Left kidney (tissue), 2 donors: Measurements from ENCODE around the gene KCNQ1. TPM values are rescaled to one million over a fixed set of nuclear protein-coding genes. Genes with fewer than 3 reads are reported as not detected.

Experiments
- DNase-seq: peaks from one replicate; pipeline ENCODE4 v3.0.0-alpha.2; 2013
- polyA plus RNA-seq: library from polyadenylated mRNA; unstranded; fragments of 120-200 nt; gene quantifications from one replicate; pipeline ENCODE4 v1.2.1, GENCODE V29; 2013; ENCODE audit not compliant: insufficient read length

KCNQ1 gene
- polyA plus RNA-seq, 1 donor: 9.1 TPM

DNA sequence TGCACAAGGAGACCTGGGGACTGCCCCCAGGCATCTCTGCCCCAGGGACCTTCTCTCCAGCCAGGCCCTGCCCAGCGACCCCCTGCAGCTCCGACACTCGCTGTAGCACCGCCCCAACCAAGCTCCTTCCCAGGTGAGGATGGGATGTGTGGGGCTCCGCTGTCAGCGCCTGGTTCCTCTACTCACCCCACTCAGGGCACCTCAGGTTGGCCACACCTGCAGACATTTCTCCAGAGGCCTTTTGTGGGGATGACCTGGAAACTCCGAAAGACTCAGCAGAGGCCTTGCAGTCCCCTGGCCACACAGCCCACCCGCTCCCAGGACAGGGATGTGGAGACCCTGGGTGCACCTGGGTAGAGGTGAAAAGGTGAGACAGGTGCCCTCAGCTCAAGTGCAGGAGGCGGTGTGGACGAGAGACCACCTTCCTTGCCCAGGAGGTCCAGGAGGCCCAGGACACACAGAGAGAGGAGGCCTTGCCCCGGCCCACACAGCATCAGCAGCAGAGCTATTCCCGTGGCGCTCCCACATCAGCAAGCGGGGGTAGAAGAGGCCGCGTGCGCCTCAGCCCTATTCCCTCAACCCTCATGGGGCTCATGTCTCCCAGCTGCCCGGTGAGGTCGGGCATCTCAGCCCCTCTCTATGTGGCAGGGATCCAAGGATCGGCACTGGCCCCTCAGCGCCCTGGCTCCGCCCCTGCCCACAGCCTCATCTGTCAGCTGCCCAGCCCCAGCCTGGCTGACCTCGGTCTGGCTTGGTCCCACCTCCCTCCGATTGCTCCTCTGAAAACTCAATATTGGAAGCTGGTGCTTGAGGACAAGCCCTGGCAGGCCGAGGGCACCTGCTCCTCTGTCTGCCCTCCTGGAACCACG, 21.4 kb upstream of the KCNQ1 start:
- no peak for DNase-seq

GRCh38 chr11:2424811-2425495, 19.9 kb upstream of the KCNQ1 start:
- DNase-seq: no peak

- DNase-seq: no peak
These were observed 19.3 kb upstream of the KCNQ1 start for GRCh38 chr11:2425506-2425905.

- no peak for DNase-seq
These were observed 18.6 kb upstream of the KCNQ1 start for GRCh38 chr11:2426221-2426620.

GRCh38 chr11:2426826-2427521, 17.8 kb upstream of the KCNQ1 start:
- DNase-seq: no peak

GRCh38 chr11:2427721-2428321, 17.0 kb upstream of the KCNQ1 start:
- no peak for DNase-seq

DNA sequence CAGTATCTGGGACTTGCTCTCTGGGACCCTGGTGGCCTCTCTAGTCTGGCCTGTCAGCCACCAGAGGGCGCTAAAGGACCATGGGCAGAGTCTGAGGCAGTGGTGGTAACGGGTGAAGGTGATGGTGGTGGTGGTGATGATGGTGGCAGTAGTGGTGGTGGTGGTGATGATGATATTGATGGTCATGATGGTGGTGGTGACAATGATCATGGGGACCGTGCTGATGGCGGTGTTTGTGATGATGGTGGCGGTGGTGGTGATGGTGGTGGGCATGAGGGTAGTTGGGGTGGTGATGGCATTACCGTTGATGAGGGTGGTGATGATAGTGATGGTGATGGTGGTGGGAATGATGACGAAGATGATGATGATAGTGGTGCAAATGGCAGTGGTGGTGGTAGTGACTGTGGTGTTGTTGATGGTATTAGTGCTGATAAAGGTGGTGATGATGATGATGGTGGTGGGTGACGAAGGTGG, 16.4 kb upstream of the KCNQ1 start:
- DNase-seq: no peak

DNA sequence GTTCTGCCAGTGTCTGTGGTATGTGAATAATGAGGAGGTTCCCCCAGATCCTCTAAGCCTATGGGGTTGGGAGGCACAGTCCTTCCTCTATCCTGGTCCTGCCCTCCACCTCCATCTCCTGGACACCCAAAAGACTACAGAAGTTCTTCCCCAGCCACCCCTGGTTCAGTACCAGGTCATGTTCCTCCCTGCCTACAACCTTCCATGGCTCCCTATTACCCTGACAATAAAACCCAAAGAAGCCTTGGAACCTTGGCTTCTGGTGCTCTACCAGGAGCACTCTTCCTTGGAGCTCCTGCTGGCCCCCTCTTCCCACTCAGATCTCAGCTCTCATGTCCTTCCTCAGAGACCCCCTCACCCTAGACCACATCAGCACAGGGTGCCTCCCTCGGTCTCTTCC, 13.4 kb upstream of the KCNQ1 start:
- no peak for DNase-seq

DNA sequence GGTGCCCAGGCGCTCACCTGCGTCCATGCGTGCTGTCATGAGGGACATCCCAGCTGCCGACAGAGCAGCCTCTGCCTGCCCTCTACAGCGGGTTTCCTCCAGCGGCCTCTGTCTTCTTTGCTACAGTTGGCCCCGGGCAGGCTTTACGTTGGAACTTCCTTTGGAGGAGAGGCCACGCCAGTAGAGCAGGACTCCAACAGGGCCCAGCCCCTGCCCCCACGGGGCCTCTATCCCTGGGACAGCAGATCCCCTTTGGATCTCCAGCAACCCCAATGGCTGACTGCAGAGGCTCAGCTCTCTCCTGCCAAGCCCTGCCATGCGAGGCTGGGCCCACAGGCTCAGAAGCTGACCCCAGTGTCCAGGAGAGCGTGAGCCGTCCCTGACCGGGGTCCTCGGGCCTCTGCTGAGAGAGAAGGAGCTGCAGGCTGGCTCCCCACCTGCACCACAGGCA, 12.6 kb upstream of the KCNQ1 start:
- no peak for DNase-seq

GRCh38 chr11:2432628-2433071, 12.2 kb upstream of the KCNQ1 start:
- DNase-seq: no peak

- no peak for DNase-seq
These were observed 11.5 kb upstream of the KCNQ1 start for GRCh38 chr11:2433106-2433925.

DNA sequence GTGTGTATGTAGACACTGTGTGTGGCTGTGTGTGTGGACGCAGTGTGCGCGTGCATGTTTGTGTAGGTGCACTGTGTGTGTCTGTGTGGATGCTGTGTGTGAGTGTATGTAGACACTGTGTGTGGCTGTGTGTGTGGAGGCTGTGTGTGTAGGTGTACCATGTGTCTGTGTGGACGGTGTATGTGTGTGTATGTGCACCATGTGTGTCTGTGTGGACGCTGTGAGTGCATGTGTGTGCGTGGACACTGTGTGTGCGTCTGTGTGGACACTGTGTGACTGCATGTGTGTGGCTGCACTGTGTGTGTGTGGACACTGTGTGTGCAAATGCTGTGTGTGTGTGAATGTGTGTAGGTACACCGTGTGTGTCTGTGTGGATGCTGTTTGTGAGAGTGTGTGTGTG, 10.8 kb upstream of the KCNQ1 start:
- no peak for DNase-seq

- no peak for DNase-seq
These were observed 10.1 kb upstream of the KCNQ1 start for GRCh38 chr11:2434506-2435255.

DNA sequence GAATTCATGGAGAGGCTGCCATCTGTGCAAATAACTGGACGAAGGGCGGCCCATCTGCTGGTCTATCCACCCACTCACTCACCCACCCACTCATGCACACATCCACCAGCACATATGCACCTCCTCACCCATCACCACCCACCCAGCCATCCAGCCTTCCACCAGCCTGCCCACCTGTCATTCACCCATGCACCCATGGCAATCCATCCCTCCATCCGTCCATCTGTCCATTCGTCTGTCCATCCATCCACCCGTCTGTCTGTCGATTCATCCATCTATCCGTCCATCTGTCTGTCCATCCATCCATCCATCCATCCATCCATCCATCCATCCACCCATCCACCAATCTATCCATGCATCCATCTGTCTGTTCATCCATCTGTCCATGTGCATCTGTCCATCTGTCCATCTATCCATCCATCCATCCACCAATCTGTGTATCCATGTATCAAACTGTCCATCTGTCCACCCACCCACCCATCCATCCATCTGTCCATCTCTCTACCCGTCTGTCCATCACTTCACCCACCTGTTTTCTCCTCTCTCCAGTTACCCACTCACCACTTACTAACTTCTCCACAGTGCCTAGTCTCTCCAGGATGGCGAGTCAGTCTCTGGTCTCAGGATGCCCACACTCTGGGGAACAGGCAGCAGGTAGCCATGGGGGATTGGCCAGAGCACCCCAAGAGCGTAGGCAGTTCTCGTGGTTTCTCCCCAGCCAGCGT, 9.4 kb upstream of the KCNQ1 start:
- DNase-seq: no peak

GRCh38 chr11:2436013-2436520, 8.7 kb upstream of the KCNQ1 start:
- no peak for DNase-seq

GRCh38 chr11:2436521-2437031, 8.2 kb upstream of the KCNQ1 start:
- DNase-seq: no peak

GRCh38 chr11:2437516-2437915, 7.3 kb upstream of the KCNQ1 start:
- DNase-seq: no peak

GRCh38 chr11:2439820-2440219, 5.0 kb upstream of the KCNQ1 start:
- no peak for DNase-seq

DNA sequence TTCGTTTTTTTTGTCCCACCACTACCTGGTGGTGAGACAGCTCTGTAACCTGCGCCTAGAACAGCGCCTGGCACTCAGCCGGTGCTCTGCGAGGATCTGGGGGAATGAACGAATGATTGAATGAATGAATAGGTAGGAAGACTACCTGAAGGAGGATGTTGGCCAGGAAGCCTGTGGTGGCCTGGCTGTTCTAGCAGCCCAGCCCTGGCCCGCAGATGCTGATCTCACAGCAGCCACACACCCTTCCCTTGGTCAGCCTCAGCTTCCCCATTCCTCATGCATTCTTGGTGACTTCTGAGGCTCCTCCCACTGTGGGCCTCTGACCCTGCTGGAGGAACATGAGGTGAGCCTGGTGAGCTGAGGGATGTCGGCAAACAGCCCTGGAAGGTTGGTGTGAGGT, 4.2 kb upstream of the KCNQ1 start:
- DNase-seq: no peak
